K562 (cell line): ENCODE data around the gene OR52E2. TPM values are rescaled to one million over a fixed set of nuclear protein-coding genes. Genes with fewer than 3 reads are reported as not detected.

Source experiments
- ATAC-seq: fragments of 200-7000 bp; cut with Tn5 transposase; 3 replicates; pipeline ENCODE4 v1.9.1; 2020; ENCODE audit warnings: moderate library complexity
- Bru-seq: library from RNA; stranded (reverse); fragments of 400-500 nt; gene quantifications from one replicate; lab custom pipeline; 2021; lab: Mats Ljungman, UMichigan
- BruChase-seq, 2 experiments: library from RNA; stranded (reverse); fragments of 400-500 nt; gene quantifications; one replicate each; lab custom pipeline; 2021; lab: Mats Ljungman, UMichigan
- BruUV-seq: library from RNA; stranded (reverse); fragments of 400-500 nt; replicated peaks from 2 replicates; lab custom pipeline; 2021; lab: Mats Ljungman, UMichigan
- CTCF ChIA-PET: fragments of 300-600 bp; formaldehyde crosslinking; extraction: SDS; loops from one replicate; lab custom pipeline; 2021; ENCODE audit warnings: low intra/inter-chr PET ratio; lab: Yijun Ruan, JAX
- POLR2A ChIA-PET: fragments of 300-600, 350-650 bp; sonication (Branson Sonifier 250); formaldehyde crosslinking; extraction: SDS; loops from one replicate; lab custom pipeline; 2021; ENCODE audit warnings: antibody characterized with exemption, inconsistent platforms; lab: Yijun Ruan, JAX
- DNase-seq, 4 experiments: peaks; one replicate each; pipeline versions ENCODE4 v3.0.0 to v3.0.0-alpha.2; 2011 to 2018; ENCODE audit warnings: low spot score in 3 of 4, mixed read lengths in 3 of 4; ENCODE audit errors: extremely low read depth in 1 of 4
- FAIRE-seq: peaks from 2 replicates; lab custom pipeline; 2011; peaks lifted over from hg19 to GRCh38; lab: Jason Lieb, UNC
- H2AFZ ChIP-seq: 2 replicates; pipeline ENCODE4 v1.6.0; 2011; ENCODE audit warnings: low read depth, low read length, control low read depth, inconsistent platforms
- H3K27ac ChIP-seq: fragments of 200-600 bp; 3 replicates; pipeline ENCODE4 v1.8.0; 2011; ENCODE audit warnings: low read depth, mild to moderate bottlenecking, control low read depth, inconsistent platforms, low read length, moderate library complexity, mixed read lengths; ENCODE audit errors: extremely low read depth
- H3K27me3 ChIP-seq, 2 experiments: fragments of 300-600 bp in 1 of 2; 2 replicates in 1 of 2; 3 replicates in 1 of 2; pipeline versions ENCODE4 v1.6.0 to v1.8.0; 2011; ENCODE audit warnings: inconsistent platforms in 2 of 2, low read length in 2 of 2, mild to moderate bottlenecking in 1 of 2, mixed read lengths in 1 of 2, moderate library complexity in 1 of 2; ENCODE audit not compliant: control insufficient read depth in 2 of 2, insufficient read depth in 2 of 2
- H3K36me3 ChIP-seq: fragments of 300-600 bp; 3 replicates; pipeline ENCODE4 v1.8.0; 2011; ENCODE audit warnings: mild to moderate bottlenecking, low read length, inconsistent platforms; ENCODE audit not compliant: control insufficient read depth, insufficient read depth
- H3K4me1 ChIP-seq, 2 experiments: fragments of 200-600 bp in 1 of 2; replicated peaks in 1 of 2; 2 replicates in 1 of 2; 3 replicates in 1 of 2; pipeline versions ENCODE4 v1.5.1 to v1.8.0; 2011; ENCODE audit warnings: inconsistent platforms in 2 of 2, low read length in 2 of 2, mild to moderate bottlenecking in 1 of 2, mixed read lengths in 1 of 2, moderate library complexity in 1 of 2; ENCODE audit not compliant: control insufficient read depth in 2 of 2, insufficient read depth in 2 of 2
- H3K4me2 ChIP-seq: 2 replicates; pipeline ENCODE4 v1.6.1; 2011; ENCODE audit warnings: low read length, control low read depth, inconsistent platforms, mixed read lengths; ENCODE audit not compliant: insufficient read depth
- H3K4me3 ChIP-seq: fragments of 200-600 bp; sonication (generic), shearing (Covaris generic); 2 replicates; pipeline ENCODE4 v1.5.1; 2016; ENCODE audit warnings: control low read depth, inconsistent platforms
- H3K79me2 ChIP-seq: fragments of 200-600 bp; 3 replicates; pipeline ENCODE4 v1.8.0; 2011; ENCODE audit warnings: low read length, inconsistent platforms; ENCODE audit not compliant: control insufficient read depth, insufficient read depth
- H3K9ac ChIP-seq, 2 experiments: 2 replicates each; pipeline versions ENCODE4 v1.6.0 to v1.6.1; 2011; ENCODE audit warnings: low read depth in 2 of 2, low read length in 2 of 2, control low read depth in 1 of 2, inconsistent platforms in 1 of 2, mild to moderate bottlenecking in 1 of 2, mixed read lengths in 1 of 2; ENCODE audit not compliant: insufficient read depth in 1 of 2
- H3K9me1 ChIP-seq: one replicate; pipeline ENCODE4 v1.6.0; 2011; ENCODE audit warnings: inconsistent platforms, mild to moderate bottlenecking, low read length, moderate library complexity; ENCODE audit not compliant: control insufficient read depth, insufficient read depth
- H3K9me3 ChIP-seq: replicated peaks from 2 replicates; pipeline ENCODE4 v1.5.1; 2011; ENCODE audit warnings: low read depth, low read length, inconsistent platforms; ENCODE audit not compliant: control insufficient read depth, insufficient read depth
- H4K20me1 ChIP-seq: replicated peaks from 2 replicates; pipeline ENCODE4 v1.6.1; 2011; ENCODE audit warnings: low read length, inconsistent platforms, mixed read lengths; ENCODE audit not compliant: control insufficient read depth, insufficient read depth
- ARHGAP35 ChIP-seq: fragments of 450-650 bp; IDR thresholded peaks from 2 replicates; pipeline ENCODE4 v1.6.1; 2018; ENCODE audit not compliant: partially characterized antibody
- BRD4 ChIP-seq: fragments of 200-600 bp; sonication (generic); IDR thresholded peaks from 2 replicates; pipeline ENCODE4 v1.6.1; 2017; ENCODE audit warnings: inconsistent platforms
- CBFA2T3 ChIP-seq: fragments of 450-650 bp; IDR thresholded peaks from 2 replicates; pipeline ENCODE4 v1.6.1; 2017
- CCAR2 ChIP-seq: fragments of 200-400 bp; formaldehyde crosslinking; IDR thresholded peaks from 2 replicates; pipeline ENCODE4 v1.6.1; 2017; ENCODE audit warnings: mild to moderate bottlenecking, low read depth, low read length
- CHAMP1 ChIP-seq: fragments of 450-650 bp; IDR thresholded peaks from 2 replicates; pipeline ENCODE4 v1.6.1; 2016; ENCODE audit warnings: mild to moderate bottlenecking
- CREBBP ChIP-seq: IDR thresholded peaks from one replicate; pipeline ENCODE4 v1.6.1; 2012; ENCODE audit warnings: low read depth, mild to moderate bottlenecking, control low read depth, inconsistent platforms, low read length
- EHMT2 ChIP-seq: fragments of 450-650 bp; IDR thresholded peaks from 2 replicates; pipeline ENCODE4 v1.6.1; 2018; ENCODE audit warnings: antibody characterized with exemption
- MXI1 ChIP-seq: IDR thresholded peaks from 2 replicates; pipeline ENCODE4 v1.6.1; 2011; ENCODE audit warnings: low read depth, mild to moderate bottlenecking, improper control_type of control experiment, low read length
- SAP30 ChIP-seq: fragments of 200-600 bp; sonication (generic); IDR thresholded peaks from 2 replicates; pipeline ENCODE4 v1.6.1; 2012; ENCODE audit warnings: borderline replicate concordance, low read depth, mild to moderate bottlenecking, moderate library complexity, low read length, control low read depth, inconsistent platforms; ENCODE audit not compliant: insufficient read depth, poor library complexity, severe bottlenecking
- TAF7 ChIP-seq: fragments of 450-650 bp; IDR thresholded peaks from 2 replicates; pipeline ENCODE4 v1.6.1; 2016; ENCODE audit warnings: missing genetic modification characterization, missing compliant biosample characterization
- U2AF2 ChIP-seq: fragments of 200-400 bp; formaldehyde crosslinking; optimal IDR thresholded peaks from 2 replicates; pipeline ENCODE3; 2017; ENCODE audit warnings: low read depth, mild to moderate bottlenecking, low read length
- ZSCAN32 ChIP-seq: fragments of 450-650 bp; formaldehyde crosslinking; IDR thresholded peaks from 2 replicates; pipeline ENCODE4 v1.4.0; 2020; ENCODE audit warnings: mild to moderate bottlenecking, moderate library complexity
- whole genome bisulfite sequencing: fragments of 100-300 bp; shearing (Covaris generic); methylation state at CpG from one replicate; pipeline ENCODE4 v1.1.6; 2016; ENCODE audit warnings: low coverage, mixed read lengths; ENCODE audit not compliant: insufficient coverage; ENCODE audit errors: missing lambda C conversion rate; 5-methylcytosine and 5-hydroxymethylcytosine counted together
- in situ Hi-C: fragments of 300-500 bp; cut with MboI; formaldehyde crosslinking; loops from 4 replicates; pipeline ENCODE4 v1.15.0; 2018; ENCODE audit warnings: inconsistent platforms, mixed read lengths
- intact Hi-C: fragments of 100-400 bp; cut with micrococcal nuclease; formaldehyde crosslinking; loops from 2 replicates; pipeline ENCODE4 v1.14.2; 2022
- long read RNA-seq, 3 experiments: library from polyadenylated mRNA in 2 of 3; library from RNA in 1 of 3; unstranded in 2 of 3; stranded (forward) in 1 of 3; transcript quantifications; one replicate each; pipeline ENCODE4 v2.0.0, GENCODE V29; 2019 to 2022
- polyA minus RNA-seq, 3 experiments: library from RNA; depleted of rRNA, polyadenylated mRNA; stranded (reverse); fragments of >200 nt; gene quantifications; 2 replicates each; pipeline ENCODE4 v1.2.3, GENCODE V29; 2011
- polyA plus RNA-seq, 8 experiments: library from polyadenylated mRNA; depleted of rRNA in 4 of 8; stranded (reverse) in 5 of 8; unstranded in 3 of 8; fragments of >200 nt; fragmentation: Nextera tagmentation in 2 of 8; fragmentation: Illumina TruSeq in 1 of 8; extraction: Ambion mirVana in 2 of 8; extraction: Trizol in 1 of 8; gene quantifications; 2 replicates each; pipeline versions ENCODE4 v1.2.1 to v1.2.3, GENCODE V29; 2011 to 2014; ENCODE audit warnings: inconsistent platforms in 1 of 8, missing spikeins in 1 of 8
- total RNA-seq, 7 experiments: library from RNA; depleted of rRNA in 6 of 7; stranded (reverse); fragments of >200 nt in 6 of 7; fragmentation: Illumina TruSeq in 2 of 7; extraction: Trizol in 2 of 7; gene quantifications; 2 replicates each; pipeline versions ENCODE4 v1.2.1 to v1.2.3, GENCODE V29; 2011 to 2021; ENCODE audit warnings: low replicate concordance in 1 of 7

Gene OR52E2
- not detected in 2 replicates for total RNA-seq (2011; cell fraction: chromatin; rRNA removed; ENCODE audit: low replicate concordance)
- not detected in 2 replicates for total RNA-seq (2011; cell fraction: nucleolus; rRNA removed)
- not detected in 2 replicates for total RNA-seq (2011; cell fraction: nucleoplasm; rRNA removed)
- total RNA-seq (2014; rRNA removed) (not detected in 2 replicates), total RNA-seq (2014; rRNA removed; fragmentation: Illumina TruSeq; extraction: Trizol) (not detected in 2 replicates), total RNA-seq (2015; rRNA removed; fragmentation: Illumina TruSeq; extraction: Trizol) (not detected in 2 replicates), total RNA-seq (2021) (not detected in 2 replicates), polyA plus RNA-seq (2011; rRNA removed) (not detected in 2 replicates), polyA plus RNA-seq (2014; fragmentation: Illumina TruSeq; extraction: Trizol) (not detected in 2 replicates), polyA plus RNA-seq (2014; fragmentation: Nextera tagmentation; extraction: Ambion mirVana) (not detected), polyA plus RNA-seq (2014; rRNA removed) (not detected in 2 replicates), polyA minus RNA-seq (2011; rRNA and poly(A)+ RNA removed) (not detected in 2 replicates), Bru-seq, nascent RNA (not detected), BruChase-seq, experiment 1, labeled RNA remaining after a 2-hour chase (not detected), BruChase-seq, experiment 2, labeled RNA remaining after a 6-hour chase (not detected)
- polyA plus RNA-seq (2011; cell fraction: cytosol; rRNA removed), result not detected in 2 replicates
- not detected in 2 replicates for polyA plus RNA-seq (2011; cell fraction: nucleus; rRNA removed)
- polyA plus RNA-seq (2012), result not detected in 2 replicates
- not detected in 2 replicates for polyA minus RNA-seq (2011; cell fraction: cytosol; rRNA and poly(A)+ RNA removed)
- not detected in 2 replicates for polyA minus RNA-seq (2011; cell fraction: nucleus; rRNA and poly(A)+ RNA removed)
- long read RNA-seq, experiment 1, result 0 reads
- long read RNA-seq, experiment 2, result 0 reads
- long read RNA-seq, experiment 3, result 0 reads

GRCh38 chr11:5059391-5059790 is at the start of gene OR52E2:
Gene OR52E2, minus strand, starts transcription at chr11:5059627. Its CDS starts 0 bp downstream, at chr11:5059627.
- no peak within 1 kb of the TSS for H3K27ac ChIP-seq
- H4K20me1 ChIP-seq, result no peaks in the 10 kb centered on the region
- H3K36me3 ChIP-seq, result no peaks in the 10 kb centered on the region
- ATAC-seq (no peak), FAIRE-seq (no peak), DNase-seq (no peak)
- no peaks in the 10 kb centered on the region for H3K4me1 ChIP-seq
- 0% methylated on average over 3 of the region's 3 CpGs for WGBS
- in situ Hi-C loops (no loop called here), intact Hi-C loops (no loop called here)
- H3K9me1 ChIP-seq, result no peaks in the 10 kb centered on the region
- H2AFZ ChIP-seq, result peak within 1 kb of the TSS; percentile 37; the same call in 1 of the 2 replicates
- H3K4me2 ChIP-seq, result no peak within 1 kb of the TSS
- TF ChIP-seq CHAMP1, result no peak
- no peak for TF ChIP-seq ARHGAP35
- no peak for TF ChIP-seq CREBBP
- no peak for TF ChIP-seq ZSCAN32 (CRISPR knock-in tag)
- no peak for TF ChIP-seq TAF7 (tag)
- no peak for TF ChIP-seq EHMT2
- no peak for TF ChIP-seq CCAR2
- no peak for TF ChIP-seq U2AF2
- no peak for TF ChIP-seq CBFA2T3
- TF ChIP-seq SAP30, result no peak
- no peak for TF ChIP-seq BRD4
- TF ChIP-seq MXI1, result no peak
- H3K79me2 ChIP-seq, result no peaks in the 10 kb centered on the region
- CTCF ChIA-PET, result no interaction called here
- BruUV-seq, result no TSS peak
- H3K27me3 ChIP-seq, result peaks cover 3 to 8% of the 10 kb centered on the region in 2 experiments; a peak in 3 of 5 replicates
- POLR2A ChIA-PET, result no interaction called here
- H3K9ac ChIP-seq, result no peak within 1 kb of the TSS
- H3K9me3 ChIP-seq, result no peaks in the 10 kb centered on the region
- H3K4me3 ChIP-seq, result no peak within 1 kb of the TSS
